ENCODE data around the gene PDZD2.
"Not testable (repeated sequence)": the region's sequence is repeated elsewhere in the genome, so short reads cannot be mapped to it uniquely, and the experiment has no call there.

PDZD2 gene

DNA sequence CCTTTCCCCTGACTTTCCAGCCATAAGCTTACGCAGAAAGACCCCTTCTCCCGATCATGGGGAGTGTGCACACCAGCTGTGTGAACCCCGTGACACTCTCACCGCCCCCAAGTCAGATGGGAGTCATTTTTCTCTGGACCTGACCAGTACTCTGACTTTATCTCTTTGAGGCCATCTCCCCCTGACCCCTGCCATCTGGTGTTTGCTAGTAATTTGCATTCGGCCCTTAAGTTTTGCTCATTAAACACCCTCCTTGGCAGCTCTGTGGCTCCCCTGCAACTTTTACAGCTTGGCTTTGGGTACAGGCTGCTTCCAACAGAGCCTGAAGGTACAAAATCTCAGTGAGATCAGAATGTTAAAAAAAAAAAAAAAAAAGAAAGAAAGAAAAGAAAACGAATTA is 43.9 kb downstream of the PDZD2 start:
- TF ChIP-seq, protein P1, sequence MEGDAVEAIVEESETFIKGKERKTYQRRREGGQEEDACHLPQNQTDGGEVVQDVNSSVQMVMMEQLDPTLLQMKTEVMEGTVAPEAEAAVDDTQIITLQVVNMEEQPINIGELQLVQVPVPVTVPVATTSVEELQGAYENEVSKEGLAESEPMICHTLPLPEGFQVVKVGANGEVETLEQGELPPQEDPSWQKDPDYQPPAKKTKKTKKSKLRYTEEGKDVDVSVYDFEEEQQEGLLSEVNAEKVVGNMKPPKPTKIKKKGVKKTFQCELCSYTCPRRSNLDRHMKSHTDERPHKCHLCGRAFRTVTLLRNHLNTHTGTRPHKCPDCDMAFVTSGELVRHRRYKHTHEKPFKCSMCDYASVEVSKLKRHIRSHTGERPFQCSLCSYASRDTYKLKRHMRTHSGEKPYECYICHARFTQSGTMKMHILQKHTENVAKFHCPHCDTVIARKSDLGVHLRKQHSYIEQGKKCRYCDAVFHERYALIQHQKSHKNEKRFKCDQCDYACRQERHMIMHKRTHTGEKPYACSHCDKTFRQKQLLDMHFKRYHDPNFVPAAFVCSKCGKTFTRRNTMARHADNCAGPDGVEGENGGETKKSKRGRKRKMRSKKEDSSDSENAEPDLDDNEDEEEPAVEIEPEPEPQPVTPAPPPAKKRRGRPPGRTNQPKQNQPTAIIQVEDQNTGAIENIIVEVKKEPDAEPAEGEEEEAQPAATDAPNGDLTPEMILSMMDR (IDR thresholded peaks at IDR 0.05; ENCODE audit: low read depth, low read length): no peak
- H3K4me3 ChIP-seq (ENCODE audit: low read depth, low read length): no peak overlapping the region

- TF ChIP-seq, protein P1 (IDR thresholded peaks at IDR 0.05; ENCODE audit: low read depth, low read length): no peak
Measured at GRCh38 chr5:31688515-31689092, 49.7 kb downstream of the PDZD2 start.

DNA sequence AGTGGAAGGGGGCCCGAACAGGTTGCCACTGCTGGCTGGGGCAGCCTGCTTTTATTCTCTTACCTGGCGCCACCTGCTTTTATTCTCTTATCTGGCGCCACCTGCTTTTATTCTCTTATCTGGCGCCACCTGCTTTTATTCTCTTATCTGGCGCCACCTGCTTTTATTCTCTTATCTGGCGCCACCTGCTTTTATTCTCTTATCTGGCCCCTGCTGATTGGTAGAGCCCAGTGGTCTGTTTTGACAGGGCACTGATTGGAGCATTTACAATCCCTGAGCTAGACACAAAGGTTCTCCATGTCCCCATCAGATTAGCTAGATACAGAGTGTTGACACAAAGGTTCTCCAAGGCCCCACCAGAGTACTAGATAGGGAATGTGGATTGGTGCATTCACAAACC is 52.5 kb downstream of the PDZD2 start:
- not testable (repeated sequence) for H3K4me3 ChIP-seq (ENCODE audit: low read depth, low read length)

More at GRCh38 chr5:31688515-31689092, 49.7 kb downstream of the PDZD2 start:
- no peak overlapping the region for H3K4me3 ChIP-seq (ENCODE audit: low read depth, low read length)

DNA sequence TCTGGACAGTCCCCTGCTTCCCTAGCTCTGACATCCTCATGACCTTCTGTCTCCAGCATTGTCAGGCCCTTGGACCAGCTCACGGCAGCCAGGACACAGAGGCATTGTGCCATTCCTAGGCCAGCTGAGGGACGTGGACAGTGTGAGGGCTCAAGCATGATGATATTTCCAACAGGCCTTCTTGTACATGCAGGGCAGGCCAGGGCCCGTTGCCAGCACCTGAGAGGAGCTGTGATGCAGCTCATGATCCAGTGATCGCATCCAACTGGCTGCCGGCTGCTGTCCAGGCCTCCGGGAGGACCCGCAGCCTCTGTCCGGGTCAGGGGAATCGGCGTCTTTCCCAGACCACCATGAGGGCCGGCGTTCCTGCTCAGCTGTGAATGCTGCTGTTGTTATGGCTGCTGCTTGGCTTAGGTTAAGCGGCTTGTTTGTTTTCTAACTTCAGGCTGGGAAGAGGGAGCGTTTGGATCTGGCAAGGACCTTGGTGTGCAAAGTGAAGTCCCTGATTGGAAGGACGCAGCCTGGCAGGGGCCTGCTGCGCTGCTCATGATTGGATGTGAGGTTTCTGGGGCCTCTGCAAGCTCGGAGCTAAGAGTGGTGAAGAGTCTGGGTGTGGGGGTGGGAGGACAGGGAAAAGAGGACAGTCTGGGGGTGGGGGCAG is 53.8 kb downstream of the PDZD2 start:
- TF ChIP-seq, protein P1 (IDR thresholded peaks at IDR 0.05; ENCODE audit: low read depth, low read length): no peak
- no peak overlapping the region for H3K4me3 ChIP-seq (ENCODE audit: low read depth, low read length)

DNA sequence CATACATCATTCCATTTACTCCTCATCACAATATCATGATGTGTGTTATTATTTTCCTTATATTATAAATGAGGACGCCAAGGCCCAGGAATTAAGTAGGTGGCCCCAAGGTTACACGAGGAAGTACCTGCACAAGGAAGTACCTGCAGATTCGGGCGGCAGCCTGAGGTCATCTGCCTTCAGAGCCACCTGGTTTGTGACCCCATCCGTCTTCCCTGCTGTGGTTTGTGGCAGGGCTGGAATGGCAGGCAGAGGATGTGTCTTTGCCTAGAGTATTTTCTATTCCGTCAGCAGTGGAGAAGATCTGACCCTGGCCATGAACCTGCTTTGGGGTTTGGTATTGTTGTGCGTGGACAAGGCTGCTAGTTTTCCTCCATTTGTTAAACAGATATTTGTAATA is 59.7 kb downstream of the PDZD2 start:
- H3K4me3 ChIP-seq (ENCODE audit: low read depth, low read length): no peak overlapping the region
- TF ChIP-seq, protein P1 (IDR thresholded peaks at IDR 0.05; ENCODE audit: low read depth, low read length): no peak

GRCh38 chr5:31701642-31702299 is 62.8 kb downstream of the PDZD2 start:
- TF ChIP-seq, protein P1 (IDR thresholded peaks at IDR 0.05; ENCODE audit: low read depth, low read length): no peak
- H3K4me3 ChIP-seq (ENCODE audit: low read depth, low read length): no peak overlapping the region

GRCh38 chr5:31702712-31703111 is 63.8 kb downstream of the PDZD2 start:
- TF ChIP-seq, protein P1 (IDR thresholded peaks at IDR 0.05; ENCODE audit: low read depth, low read length): no peak
- no peak overlapping the region for H3K4me3 ChIP-seq (ENCODE audit: low read depth, low read length)

Measured in WI38 (cell line).